ENCODE results near the gene NUDCD3. TPM values are rescaled to one million over a fixed set of nuclear protein-coding genes. Genes with fewer than 3 reads are reported as not detected.

The NUDCD3 gene
- total RNA-seq, 1 donor from 2014 or later: 86.8 TPM

GRCh38 chr7:44497155-44498027 is 6.9 kb upstream of the NUDCD3 start:
- H3K79me2 ChIP-seq (ENCODE audit: insufficient read depth, low read length): no peaks in the 10 kb centered on the region
- peaks cover 4% of the 10 kb centered on the region for H3K27me3 Mint-ChIP-seq (ENCODE audit: low read depth, unreplicated experiment)
- H3K4me1 ChIP-seq (ENCODE audit: insufficient read depth, low read length): no peaks in the 10 kb centered on the region
- H3K27me3 ChIP-seq (ENCODE audit: insufficient read depth, low read length): peaks cover 10% of the 10 kb centered on the region
- H3K36me3 ChIP-seq (ENCODE audit: insufficient read depth, low read length): no peaks in the 10 kb centered on the region
- H4K20me1 ChIP-seq (ENCODE audit: insufficient read depth, low read length): no peaks in the 10 kb centered on the region
- H3K27ac ChIP-seq (ENCODE audit: low read depth, low read length): no peak overlapping the region
- FAIRE-seq (no peak), DNase-seq (ENCODE audit: low read depth) (no peak)
- H3K4me3 ChIP-seq (ENCODE audit: insufficient read depth, low read depth, low read length): no peak overlapping the region
- peaks cover 2% of the 10 kb centered on the region for H3K9me3 Mint-ChIP-seq (ENCODE audit: unreplicated experiment)
- no peak overlapping the region for H3K9ac ChIP-seq (ENCODE audit: low read length)
- H3K4me3 Mint-ChIP-seq (ENCODE audit: unreplicated experiment): no peak overlapping the region
- no peak overlapping the region for H3K27ac Mint-ChIP-seq (ENCODE audit: unreplicated experiment)
- no peak overlapping the region for H2AFZ ChIP-seq (ENCODE audit: low read depth, low read length)
- TF ChIP-seq CTCF (IDR thresholded peaks at IDR 0.05; ENCODE audit: insufficient read depth, low read depth, low read length): no peak
- H3K9me3 ChIP-seq (ENCODE audit: insufficient read depth, low read depth, low read length): no peaks in the 10 kb centered on the region
- no peaks in the 10 kb centered on the region for H3K4me1 Mint-ChIP-seq (ENCODE audit: low read depth, unreplicated experiment)
- H3K4me2 ChIP-seq (ENCODE audit: low read length): no peak overlapping the region
- H3K36me3 Mint-ChIP-seq (ENCODE audit: low read depth, unreplicated experiment): no peaks in the 10 kb centered on the region

- Mint-ChIP-seq H3K9me3 (ENCODE audit: unreplicated experiment) (peaks cover 2% of the 10 kb centered on the region), H3K27ac (ENCODE audit: unreplicated experiment) (no peak overlapping the region), H3K4me3 (ENCODE audit: unreplicated experiment) (no peak overlapping the region), H3K4me1 (ENCODE audit: low read depth, unreplicated experiment) (no peaks in the 10 kb centered on the region), H3K36me3 (ENCODE audit: low read depth, unreplicated experiment) (no peaks in the 10 kb centered on the region), H3K27me3 (ENCODE audit: low read depth, unreplicated experiment) (no peaks in the 10 kb centered on the region)
- Histone ChIP-seq H3K27ac (ENCODE audit: low read depth, low read length) (no peak overlapping the region), H3K4me2 (ENCODE audit: low read length) (no peak overlapping the region), H3K9me3 (ENCODE audit: insufficient read depth, low read depth, low read length) (no peaks in the 10 kb centered on the region), H4K20me1 (ENCODE audit: insufficient read depth, low read length) (no peaks in the 10 kb centered on the region), H2AFZ (ENCODE audit: low read depth, low read length) (no peak overlapping the region), H3K9ac (ENCODE audit: low read length) (no peak overlapping the region), H3K79me2 (ENCODE audit: insufficient read depth, low read length) (no peaks in the 10 kb centered on the region), H3K4me1 (ENCODE audit: insufficient read depth, low read length) (no peaks in the 10 kb centered on the region), H3K36me3 (ENCODE audit: insufficient read depth, low read length) (no peaks in the 10 kb centered on the region), H3K27me3 (ENCODE audit: insufficient read depth, low read length) (peaks cover 10% of the 10 kb centered on the region), H3K4me3 (ENCODE audit: insufficient read depth, low read depth, low read length) (no peak overlapping the region)
- DNase-seq (ENCODE audit: low read depth) (no peak), FAIRE-seq (no peak)
- TF ChIP-seq CTCF (IDR thresholded peaks at IDR 0.05; ENCODE audit: insufficient read depth, low read depth, low read length) (no peak), EZH2 (IDR thresholded peaks at IDR 0.05; ENCODE audit: insufficient read depth, low read length) (no peak)
Measured at GRCh38 chr7:44496385-44496784, 5.9 kb upstream of the NUDCD3 start.

GRCh38 chr7:44494960-44495359 is 4.5 kb upstream of the NUDCD3 start:
- Histone ChIP-seq H3K9me3 (ENCODE audit: insufficient read depth, low read depth, low read length) (no peaks in the 10 kb centered on the region), H2AFZ (ENCODE audit: low read depth, low read length) (no peak overlapping the region), H3K4me2 (ENCODE audit: low read length) (no peak overlapping the region), H3K27me3 (ENCODE audit: insufficient read depth, low read length) (peaks cover 10% of the 10 kb centered on the region), H3K4me3 (ENCODE audit: insufficient read depth, low read depth, low read length) (no peak overlapping the region), H3K36me3 (ENCODE audit: insufficient read depth, low read length) (no peaks in the 10 kb centered on the region), H3K79me2 (ENCODE audit: insufficient read depth, low read length) (peaks cover 5% of the 10 kb centered on the region), H4K20me1 (ENCODE audit: insufficient read depth, low read length) (no peaks in the 10 kb centered on the region), H3K27ac (ENCODE audit: low read depth, low read length) (no peak overlapping the region), H3K9ac (ENCODE audit: low read length) (no peak overlapping the region), H3K4me1 (ENCODE audit: insufficient read depth, low read length) (no peaks in the 10 kb centered on the region)
- Mint-ChIP-seq H3K9me3 (ENCODE audit: unreplicated experiment) (peaks cover 2% of the 10 kb centered on the region), H3K4me3 (ENCODE audit: unreplicated experiment) (no peak overlapping the region), H3K27ac (ENCODE audit: unreplicated experiment) (no peak overlapping the region), H3K4me1 (ENCODE audit: low read depth, unreplicated experiment) (no peaks in the 10 kb centered on the region), H3K27me3 (ENCODE audit: low read depth, unreplicated experiment) (no peaks in the 10 kb centered on the region), H3K36me3 (ENCODE audit: low read depth, unreplicated experiment) (no peaks in the 10 kb centered on the region)
- no peak for FAIRE-seq
- TF ChIP-seq CTCF (IDR thresholded peaks at IDR 0.05; ENCODE audit: insufficient read depth, low read depth, low read length) (no peak), EZH2 (IDR thresholded peaks at IDR 0.05; ENCODE audit: insufficient read depth, low read length) (no peak)
- no peak for DNase-seq (ENCODE audit: low read depth)
